ENCODE measurements around the gene BAMBI.

BAMBI gene

DNA sequence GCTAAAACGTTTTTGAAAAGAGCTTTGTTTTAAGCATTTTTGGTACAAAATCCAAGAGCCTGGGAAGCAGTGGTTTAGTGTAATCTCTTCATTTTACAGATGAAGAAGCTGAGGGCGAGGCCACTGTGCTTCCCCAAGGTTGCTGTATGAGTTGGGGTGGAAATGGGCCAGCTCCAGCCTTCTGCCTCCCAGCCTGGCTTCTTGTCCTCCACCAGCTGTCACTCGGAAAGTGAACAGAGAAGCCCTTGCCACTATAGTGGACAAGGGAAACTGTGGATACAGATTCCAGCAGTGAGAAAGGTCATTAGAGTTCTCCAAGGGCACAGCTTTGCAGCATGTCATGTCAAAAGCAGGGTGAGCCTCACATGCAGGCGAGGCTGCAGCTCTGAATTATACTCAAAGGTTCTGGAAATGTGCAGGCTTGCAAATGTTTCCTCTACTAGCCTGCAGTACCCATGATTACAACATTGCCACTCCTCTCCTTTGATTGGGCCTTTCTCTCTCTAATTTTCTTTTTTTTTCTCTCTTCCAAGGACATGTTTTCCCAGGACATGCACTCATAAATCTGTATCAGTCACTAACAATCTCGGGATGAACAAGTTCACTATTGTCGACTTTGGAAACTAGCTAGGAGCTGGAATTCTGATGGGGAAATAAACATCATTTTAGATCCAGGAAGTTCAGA is 33.0 kb downstream of the BAMBI start:
- POLR2A ChIA-PET (ENCODE audit: low non-redundant PET): no interaction called here
- CTCF ChIA-PET: interaction anchor here (0.5 to 0.6 kb wide), 2 partner anchors 25 to 446 kb away, joined by 3 to 4 read pairs; no protein-coding TSS in a partner anchor
- TF ChIP-seq, protein P1, sequence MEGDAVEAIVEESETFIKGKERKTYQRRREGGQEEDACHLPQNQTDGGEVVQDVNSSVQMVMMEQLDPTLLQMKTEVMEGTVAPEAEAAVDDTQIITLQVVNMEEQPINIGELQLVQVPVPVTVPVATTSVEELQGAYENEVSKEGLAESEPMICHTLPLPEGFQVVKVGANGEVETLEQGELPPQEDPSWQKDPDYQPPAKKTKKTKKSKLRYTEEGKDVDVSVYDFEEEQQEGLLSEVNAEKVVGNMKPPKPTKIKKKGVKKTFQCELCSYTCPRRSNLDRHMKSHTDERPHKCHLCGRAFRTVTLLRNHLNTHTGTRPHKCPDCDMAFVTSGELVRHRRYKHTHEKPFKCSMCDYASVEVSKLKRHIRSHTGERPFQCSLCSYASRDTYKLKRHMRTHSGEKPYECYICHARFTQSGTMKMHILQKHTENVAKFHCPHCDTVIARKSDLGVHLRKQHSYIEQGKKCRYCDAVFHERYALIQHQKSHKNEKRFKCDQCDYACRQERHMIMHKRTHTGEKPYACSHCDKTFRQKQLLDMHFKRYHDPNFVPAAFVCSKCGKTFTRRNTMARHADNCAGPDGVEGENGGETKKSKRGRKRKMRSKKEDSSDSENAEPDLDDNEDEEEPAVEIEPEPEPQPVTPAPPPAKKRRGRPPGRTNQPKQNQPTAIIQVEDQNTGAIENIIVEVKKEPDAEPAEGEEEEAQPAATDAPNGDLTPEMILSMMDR (conservative IDR thresholded peaks at IDR 0.05; ENCODE audit: low read depth): no peak
- DNase-seq (ENCODE audit: low spot score): no peak
- H3K27ac ChIP-seq: no peak overlapping the region

- H3K27ac ChIP-seq: no peak overlapping the region
- CTCF ChIA-PET: no interaction called here
- TF ChIP-seq, protein P1 (conservative IDR thresholded peaks at IDR 0.05; ENCODE audit: low read depth): no peak
- DNase-seq (ENCODE audit: low spot score): no peak
- POLR2A ChIA-PET (ENCODE audit: low non-redundant PET): no interaction called here
These were observed 33.7 kb downstream of the BAMBI start for GRCh38 chr10:28711041-28711440.

GRCh38 chr10:28711776-28712175 is 34.5 kb downstream of the BAMBI start:
- DNase-seq (ENCODE audit: low spot score): no peak
- TF ChIP-seq, protein P1 (conservative IDR thresholded peaks at IDR 0.05; ENCODE audit: low read depth): no peak
- ChIA-PET CTCF (no interaction called here), POLR2A (ENCODE audit: low non-redundant PET) (no interaction called here)
- H3K27ac ChIP-seq: no peak overlapping the region

DNA sequence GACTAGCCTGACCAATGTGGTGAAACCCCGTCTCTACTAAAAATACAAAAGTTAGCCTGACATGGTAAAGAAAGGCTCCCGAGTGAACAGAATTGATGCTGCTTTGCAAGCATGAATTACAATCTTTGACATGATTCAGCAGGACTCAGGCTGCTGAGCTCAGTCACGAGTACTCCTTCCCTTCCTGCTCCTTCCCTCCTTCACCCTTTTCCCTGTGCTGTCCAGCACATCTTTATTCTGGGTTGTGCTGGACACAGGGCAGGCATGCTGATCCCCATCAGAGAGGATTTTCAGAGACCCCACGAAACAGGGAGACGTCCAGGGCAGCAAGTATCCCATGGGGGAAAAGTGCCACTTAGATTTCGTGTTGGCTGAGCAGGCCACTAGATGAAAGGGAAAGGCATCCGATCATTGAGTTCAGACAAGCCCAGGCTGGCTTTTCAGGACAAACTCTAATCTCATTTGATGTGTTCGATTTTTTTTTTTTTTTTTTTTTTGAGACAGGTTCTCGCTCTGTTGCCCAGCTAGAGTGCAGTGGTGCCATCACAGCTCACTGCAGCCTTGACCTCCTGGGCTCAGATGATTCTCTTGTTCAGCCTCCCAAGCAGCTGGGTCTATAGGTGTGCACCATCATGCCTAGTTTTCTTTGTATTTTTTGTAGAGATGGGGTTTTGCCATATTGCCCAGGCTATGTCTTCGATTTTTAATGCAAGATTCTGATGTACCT is 36.5 kb downstream of the BAMBI start:
- ChIA-PET CTCF (no interaction called here), POLR2A (ENCODE audit: low non-redundant PET) (interaction anchor here (0.7 kb wide), 1 partner anchor 916 kb away, joined by 6 read pairs; no protein-coding TSS in a partner anchor)
- TF ChIP-seq, protein P1 (conservative IDR thresholded peaks at IDR 0.05; ENCODE audit: low read depth): no peak
- no peak for DNase-seq (ENCODE audit: low spot score)
- H3K27ac ChIP-seq: no peak overlapping the region

DNA sequence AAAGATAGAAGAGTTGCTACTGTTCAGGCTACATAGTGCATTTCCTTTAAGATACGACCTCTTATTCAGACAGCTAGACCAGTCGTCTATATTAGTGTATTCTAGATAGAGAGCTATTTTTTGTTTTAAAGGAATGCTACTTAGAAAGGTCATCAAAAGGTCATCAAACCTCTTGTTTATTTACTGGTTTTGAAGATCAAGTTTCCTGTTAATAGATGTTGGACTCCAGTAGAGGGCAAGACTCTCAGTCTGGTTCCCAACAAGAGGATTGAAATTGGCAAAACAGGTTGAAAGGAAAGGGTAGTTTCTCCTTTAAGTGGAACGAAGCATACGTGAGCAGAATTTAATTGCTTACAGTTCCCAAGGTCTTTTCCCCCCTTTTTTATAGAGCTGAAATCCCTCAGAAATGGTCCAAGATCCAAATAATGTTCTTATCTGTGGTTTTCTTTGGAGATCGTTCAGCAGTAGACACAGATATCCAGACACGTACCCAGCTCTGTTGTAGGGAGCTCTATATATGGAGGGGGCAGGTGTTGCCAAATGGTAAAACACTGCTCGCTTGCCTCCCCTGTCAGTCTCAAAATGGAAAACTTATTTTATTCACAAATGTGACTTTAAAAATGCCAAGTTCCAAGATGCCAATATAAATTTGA is 37.2 kb downstream of the BAMBI start:
- TF ChIP-seq, protein P1 (conservative IDR thresholded peaks at IDR 0.05; ENCODE audit: low read depth): no peak
- DNase-seq (ENCODE audit: low spot score): no peak
- H3K27ac ChIP-seq: no peak overlapping the region
- ChIA-PET CTCF (interaction anchor here (0.5 kb wide), 1 partner anchor 466 kb away, joined by 4 read pairs; no protein-coding TSS in a partner anchor), POLR2A (ENCODE audit: low non-redundant PET) (interaction anchor here (0.7 kb wide), 1 partner anchor 917 kb away, joined by 6 read pairs; no protein-coding TSS in a partner anchor)

DNA sequence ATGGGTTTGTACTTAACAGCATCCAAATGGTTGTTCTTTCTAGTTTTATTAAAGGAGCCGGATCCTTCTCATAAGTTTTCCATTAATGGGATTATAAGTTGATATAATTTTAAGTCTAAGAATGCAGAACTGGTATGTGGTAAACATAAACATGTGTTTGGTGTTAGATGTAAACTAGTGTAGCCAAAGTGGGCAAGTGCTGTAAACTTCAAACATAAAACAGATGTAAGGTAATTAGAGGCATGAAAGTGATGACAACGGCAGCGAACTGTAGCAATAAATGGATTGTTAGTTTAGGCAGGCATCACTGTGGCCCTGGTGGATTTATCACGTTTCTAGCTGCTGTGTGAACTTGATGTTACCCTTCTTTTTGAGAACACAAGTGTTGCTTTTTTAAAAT is 37.9 kb downstream of the BAMBI start:
- POLR2A ChIA-PET (ENCODE audit: low non-redundant PET): no interaction called here
- H3K27ac ChIP-seq: no peak overlapping the region
- TF ChIP-seq, protein P1 (conservative IDR thresholded peaks at IDR 0.05; ENCODE audit: low read depth): no peak
- DNase-seq (ENCODE audit: low spot score): no peak
- CTCF ChIA-PET: no interaction called here
